ENCODE data around the gene PMM1.

GRCh38 chr22:41528938-41529561 is 60.6 kb downstream of the PMM1 start:
- TF ChIP-seq CTCF (IDR thresholded peaks at IDR 0.05) (no peak), POLR2A (IDR thresholded peaks at IDR 0.05) (no peak)
